GM18868 (cell line): ENCODE data around the gene SYNE3.

Source experiments
- ATAC-seq: cut with Tn5 transposase; IDR thresholded peaks from one replicate; pipeline ENCODE4 v1.9.1; 2021; ENCODE audit warnings: mild to moderate bottlenecking, moderate library complexity; ENCODE audit not compliant: unreplicated experiment

Gene SYNE3

DNA sequence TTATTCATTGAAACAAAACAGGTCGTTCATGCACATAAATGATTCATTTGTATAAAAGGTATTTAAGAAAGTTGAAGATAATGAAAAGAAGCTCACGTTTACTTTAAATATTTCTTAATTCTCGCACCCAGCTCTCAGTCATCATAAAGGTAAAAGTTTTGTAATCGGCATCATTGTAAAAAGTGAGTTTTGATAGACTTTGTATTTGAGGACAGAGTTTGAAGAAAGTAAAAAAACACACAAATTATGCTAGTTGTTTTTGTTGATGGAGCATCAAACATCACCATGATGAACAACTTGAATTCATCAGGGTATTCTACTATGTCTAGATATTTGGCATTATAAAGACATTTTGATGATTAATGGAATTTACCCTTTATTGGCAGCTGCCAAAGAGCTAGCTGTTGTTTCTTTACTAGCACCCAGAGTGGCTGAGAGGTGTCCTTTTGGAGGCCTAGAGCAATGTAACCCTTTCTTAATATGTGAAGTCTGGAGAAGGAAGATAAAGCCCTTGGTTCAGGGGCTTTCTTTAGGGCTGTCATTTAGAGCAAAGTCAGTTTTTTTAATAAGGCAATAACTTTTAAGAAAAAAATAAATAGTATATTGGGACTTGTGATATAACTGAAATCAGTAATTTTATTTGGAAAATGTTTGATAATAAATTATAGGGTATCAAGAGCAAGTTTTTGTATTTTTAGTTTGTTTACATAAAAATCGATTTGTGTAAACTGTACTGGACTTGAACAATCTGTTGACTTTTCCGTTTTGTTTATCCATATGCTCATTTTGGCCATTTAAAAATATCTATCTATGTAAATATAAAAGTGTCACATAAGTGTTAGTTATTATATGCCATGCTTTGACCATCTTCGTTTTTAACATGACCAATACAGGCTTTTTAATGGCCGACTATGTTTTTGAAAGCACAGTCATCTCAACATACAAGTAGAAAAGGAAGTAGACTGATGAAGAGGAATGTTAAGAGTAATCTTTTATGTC lies 25.8 kb upstream of the SYNE3 start:
- no peak for ATAC-seq

DNA sequence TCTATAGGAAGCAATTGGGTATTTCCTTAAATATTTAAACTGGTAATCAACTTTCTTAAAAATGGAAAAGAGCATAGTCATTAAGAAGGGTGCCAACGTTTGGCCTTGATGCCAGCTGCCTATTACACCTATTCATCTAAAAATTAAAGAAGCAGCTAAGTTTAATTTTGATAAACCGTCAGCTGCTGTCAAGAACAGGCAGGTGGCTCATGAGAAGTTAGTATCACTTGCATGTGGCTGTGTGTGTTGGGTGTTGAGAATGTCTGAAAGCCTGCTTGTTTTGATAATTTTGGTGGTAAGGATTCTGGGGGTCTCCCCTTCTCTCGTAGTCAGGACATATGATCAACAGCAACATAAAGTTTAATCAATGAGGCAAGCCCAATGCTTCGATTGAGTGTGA lies 24.9 kb upstream of the SYNE3 start:
- ATAC-seq, result no peak

DNA sequence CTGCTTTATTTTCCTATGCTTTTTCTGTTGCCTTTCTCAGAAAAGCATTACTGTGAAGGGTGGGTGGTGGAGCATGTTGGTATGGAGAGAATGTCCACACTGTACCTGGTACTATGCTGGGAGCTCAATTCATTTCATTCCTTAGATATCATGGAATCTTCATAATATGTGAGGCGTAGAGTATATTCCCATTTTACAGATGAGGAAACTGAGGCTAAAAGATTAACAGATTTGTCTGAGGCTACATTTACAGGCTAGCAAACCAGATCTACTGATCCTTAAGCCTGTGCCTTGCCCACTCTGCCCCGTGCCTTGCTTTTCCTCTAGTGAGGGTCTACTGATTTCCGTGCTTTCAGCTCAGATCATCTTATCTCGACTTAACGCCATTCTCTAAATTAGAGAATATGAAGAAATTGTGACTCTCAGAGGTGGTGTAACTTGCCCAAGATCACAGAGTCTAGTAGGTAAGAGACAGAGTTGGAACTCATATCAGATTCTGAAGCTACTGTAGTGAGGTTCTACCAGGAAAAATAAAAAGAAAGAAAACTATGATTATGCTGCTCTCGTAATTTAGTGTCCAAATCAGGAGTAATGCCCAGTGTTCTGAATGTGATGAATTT lies 23.9 kb upstream of the SYNE3 start:
- no peak for ATAC-seq

DNA sequence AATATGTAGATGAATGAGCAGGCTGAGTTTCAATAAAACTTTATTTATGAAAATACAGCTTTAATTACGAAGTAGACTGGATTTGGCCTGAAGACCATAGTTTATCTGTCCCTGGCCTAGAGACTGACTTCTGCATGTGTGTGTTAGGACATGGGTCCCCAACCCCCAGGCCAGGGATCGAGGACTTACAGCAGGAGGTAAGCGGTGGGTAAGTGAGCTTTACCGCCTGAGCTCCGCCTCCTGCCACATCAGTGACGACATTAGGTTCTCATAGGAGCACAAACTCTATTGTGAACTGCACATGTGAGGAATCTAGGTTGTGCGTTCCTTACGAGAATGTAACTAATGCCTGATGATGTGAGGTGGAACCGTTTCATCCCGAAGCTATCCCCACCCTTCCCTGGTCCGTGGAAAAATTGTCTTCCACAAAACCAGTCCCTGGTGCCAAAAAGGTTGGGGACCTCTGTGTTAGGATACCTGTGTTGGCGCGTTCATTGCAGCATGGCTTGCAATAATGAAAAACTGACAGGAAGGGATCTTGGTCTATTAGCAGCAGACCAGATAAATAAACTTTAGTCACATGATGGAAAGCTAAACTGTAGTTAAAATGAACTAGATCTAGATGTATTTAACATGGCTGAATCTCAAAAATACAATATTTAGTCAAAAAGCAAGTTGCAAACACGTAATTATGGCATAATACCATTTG lies 22.5 kb upstream of the SYNE3 start:
- ATAC-seq, result no peak

DNA sequence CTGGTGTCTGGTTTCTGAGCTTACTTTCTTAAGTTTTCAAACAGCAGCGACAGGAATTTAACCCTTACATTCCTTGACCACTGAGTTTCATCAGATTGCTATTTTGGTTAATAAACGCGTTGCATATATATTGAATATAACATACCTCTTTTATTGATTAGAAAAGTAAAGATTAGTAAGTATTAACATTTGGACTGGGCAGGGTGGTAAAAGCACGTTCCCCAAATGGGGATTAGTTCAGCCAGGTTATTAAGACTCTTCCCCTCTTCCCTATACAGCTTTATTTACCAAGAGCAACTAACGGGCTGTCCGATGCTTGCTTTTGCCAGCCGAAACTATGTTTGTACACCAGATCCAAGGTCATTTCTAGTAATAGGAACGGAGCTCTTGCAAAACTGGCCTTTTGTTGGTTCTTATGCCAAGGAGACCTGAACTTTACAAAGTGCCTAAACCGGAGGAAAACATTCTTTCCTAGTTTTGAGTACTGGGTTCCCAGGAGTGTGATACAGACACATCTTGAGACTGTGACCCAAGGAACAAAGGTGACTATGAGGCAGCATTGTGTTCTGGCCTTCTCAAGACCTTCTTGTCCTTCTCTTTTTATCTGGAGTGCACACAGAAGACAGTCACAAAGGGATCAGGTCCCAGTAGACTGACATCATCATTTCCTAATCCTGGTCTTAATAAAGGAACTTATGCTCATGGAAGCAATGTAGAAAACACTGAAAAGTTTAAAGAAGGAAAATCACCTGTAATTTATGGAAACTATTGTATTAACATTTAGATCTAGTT lies 21.0 kb upstream of the SYNE3 start:
- no peak for ATAC-seq

DNA sequence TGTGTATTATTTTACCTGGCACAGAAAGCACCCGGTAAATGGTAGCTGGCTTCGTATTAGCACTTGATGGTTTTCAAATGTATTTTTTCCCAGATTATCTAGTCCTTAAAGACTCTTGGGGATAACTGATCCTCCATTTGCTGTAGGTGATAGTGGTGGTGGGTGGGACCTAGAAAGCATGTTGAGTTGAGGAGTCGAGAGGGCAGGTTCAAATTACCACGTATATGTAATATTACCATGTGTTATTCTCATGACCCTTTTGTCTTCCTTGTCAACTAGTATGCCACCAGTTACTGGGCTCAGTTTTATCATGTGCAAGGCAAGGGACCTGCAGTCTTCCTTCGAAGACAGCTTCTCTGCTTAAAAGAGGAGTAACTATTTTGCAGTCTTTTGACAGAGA lies 20.2 kb upstream of the SYNE3 start:
- ATAC-seq, result no peak

DNA sequence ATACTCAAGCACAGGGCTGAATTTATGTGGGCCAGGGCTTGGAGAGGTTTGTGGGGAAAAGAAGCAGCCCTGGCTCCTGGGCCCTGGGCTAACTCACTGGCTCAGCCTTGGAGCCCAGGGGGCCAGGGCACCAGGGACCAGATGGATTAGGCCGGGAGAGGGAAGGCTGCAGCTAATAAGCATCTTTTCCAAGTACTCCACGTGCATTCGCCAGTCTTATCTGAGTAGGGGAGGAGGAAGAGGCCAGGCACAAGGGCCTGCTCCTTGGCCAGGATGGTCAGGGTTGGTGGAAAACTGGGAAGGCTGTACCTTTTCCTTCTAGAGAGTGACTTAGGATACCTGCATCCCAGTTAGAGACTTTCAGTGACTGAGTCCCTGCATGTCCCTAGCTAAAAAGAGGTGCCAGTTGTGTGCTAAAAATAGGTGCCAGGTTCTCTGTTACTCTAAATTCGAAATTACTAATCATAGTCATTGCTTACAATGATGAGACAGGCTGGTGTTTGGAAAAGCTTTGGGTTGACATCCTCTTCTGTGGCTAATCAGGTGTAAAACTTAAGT lies 19.7 kb upstream of the SYNE3 start:
- no peak for ATAC-seq

DNA sequence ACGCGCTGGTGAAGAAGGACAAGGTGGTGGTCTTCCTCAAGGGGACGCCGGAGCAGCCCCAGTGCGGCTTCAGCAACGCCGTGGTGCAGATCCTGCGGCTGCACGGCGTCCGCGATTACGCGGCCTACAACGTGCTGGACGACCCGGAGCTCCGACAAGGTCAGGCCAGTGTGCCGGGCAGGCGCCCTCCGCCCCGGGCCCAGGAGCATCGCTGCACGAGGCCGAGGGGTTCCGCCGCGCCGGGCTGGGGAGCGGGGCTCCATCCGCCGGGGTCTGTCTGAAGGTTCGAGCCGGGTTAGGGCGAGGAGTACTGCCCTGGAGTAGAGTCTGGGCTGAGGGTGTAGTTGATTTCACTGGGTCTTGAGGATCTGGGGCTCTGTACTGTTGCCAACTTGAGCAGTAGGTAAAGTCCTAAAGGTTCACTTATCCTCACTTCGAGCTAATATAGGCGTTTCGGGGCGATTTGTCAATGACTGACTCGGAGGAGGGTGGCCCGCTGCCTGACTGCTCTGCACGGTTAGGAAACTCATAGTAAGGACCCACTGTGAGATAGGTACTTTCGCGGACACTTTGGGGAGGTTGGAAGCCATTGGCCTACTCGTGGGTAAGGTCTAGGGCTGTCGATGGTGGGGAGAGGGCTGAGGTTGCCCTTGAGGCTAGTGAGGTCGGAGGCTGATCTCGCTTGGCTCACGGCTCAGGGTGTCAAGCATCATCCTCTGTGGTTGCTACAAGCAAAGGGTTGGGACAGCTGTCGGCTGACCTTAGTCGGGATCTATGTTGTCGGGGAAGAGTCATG lies 19.0 kb upstream of the SYNE3 start:
- no peak for ATAC-seq

DNA sequence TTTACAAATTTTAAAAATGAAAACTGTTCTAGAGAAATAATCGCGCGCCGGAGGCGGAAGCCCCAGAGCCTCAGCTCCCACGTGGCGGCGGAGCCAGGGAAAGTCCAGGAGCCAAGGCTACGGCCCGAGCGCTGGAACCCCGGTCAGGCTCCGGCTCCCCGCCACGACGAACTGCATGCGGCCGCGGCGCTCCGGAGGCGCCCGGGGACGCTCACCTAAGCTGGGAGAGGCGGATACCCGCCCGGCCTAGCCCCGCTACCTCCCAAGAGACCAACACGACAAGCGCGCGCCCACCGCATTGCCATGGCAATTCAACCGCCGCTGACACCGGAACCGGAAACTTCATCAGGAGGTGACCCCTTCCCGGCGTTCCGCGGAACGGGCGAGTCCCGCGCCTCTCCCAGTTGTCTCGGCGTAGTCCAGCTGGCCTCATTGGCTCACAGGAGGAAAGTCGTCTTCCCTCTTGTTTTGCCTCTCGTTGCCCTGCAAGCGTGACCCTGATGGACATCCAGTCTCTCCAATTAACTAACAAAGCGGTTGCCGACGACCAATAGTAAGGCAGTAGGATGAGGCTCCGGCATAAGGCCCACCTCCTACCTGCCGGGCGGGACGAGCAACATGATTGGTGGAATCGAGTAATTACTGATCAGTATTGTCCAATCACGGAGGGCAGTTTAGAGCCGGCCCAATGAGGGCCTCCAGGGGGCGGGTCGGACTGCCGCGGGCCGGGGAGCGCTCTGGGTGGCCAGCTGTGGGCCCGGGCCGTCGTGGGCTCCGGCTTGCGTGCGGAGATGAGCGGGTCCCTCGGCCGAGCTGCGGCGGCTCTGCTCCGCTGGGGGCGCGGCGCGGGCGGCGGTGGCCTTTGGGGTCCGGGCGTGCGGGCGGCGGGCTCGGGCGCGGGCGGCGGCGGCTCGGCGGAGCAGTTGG lies 18.1 kb upstream of the SYNE3 start, which contains the start of gene GLRX5:
Gene GLRX5, plus strand, starts transcription at position 752 of the 927 bp plus-strand sequence. Its CDS starts 40 bp downstream, at position 792.
- ATAC-seq, result peak; percentile 93

DNA sequence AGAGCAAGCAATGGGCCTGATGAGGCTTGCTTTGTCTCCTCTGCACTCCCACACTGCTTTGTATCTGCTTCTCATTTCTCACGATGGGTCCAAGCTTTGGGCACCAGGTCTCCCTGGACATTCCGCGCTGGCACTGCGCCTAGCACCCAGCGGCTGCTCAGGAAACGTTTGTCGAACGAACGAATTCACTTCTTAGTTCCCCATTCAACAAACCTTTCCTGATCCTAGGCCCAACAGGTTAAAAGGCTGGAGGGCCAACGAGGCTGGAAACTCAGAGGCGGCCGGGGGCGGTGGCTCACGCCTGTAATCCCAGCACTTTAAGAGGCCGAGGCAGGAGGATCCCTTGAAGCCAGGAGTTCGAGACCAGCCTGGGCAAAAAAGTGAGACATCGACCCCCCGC lies 17.4 kb upstream of the SYNE3 start:
- no peak for ATAC-seq

DNA sequence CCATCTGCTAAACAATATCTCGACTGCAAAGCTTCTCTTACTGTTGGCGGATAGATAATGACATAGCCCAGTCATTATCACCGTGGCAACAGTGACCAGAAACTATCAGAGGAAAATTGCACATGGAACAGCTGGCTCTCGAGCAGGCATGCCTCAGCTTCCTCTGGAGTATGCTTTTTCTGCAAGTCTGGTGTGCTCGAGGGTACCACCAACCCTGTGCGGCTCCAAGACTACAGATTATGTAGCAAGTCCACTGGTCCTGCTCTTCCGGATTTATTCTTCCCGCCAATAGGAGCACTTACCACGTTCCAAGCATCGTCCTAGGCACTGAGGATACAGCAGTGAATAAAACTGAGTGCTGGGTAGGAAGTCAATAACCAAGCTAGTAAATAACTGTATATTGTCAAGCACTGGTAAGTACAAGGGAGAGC lies 17.0 kb upstream of the SYNE3 start:
- ATAC-seq, result no peak

DNA sequence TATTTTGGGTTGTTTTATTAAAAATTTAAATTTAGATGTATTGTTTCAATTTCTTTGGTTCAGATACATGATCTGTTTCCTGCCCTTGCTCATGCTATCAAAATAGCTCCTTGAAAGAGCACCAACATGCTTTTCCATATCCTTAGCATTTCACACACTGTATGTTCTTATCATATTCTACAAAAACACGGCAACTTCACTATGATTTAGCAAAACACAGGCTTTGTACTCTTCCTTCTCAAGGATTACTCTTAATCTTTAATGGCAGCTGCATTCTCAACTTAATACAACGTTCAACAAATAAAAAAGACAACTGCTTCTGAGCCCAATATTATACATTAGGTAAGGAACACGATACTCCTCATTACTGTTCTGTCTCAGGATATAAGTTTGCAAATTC lies 15.5 kb upstream of the SYNE3 start:
- ATAC-seq, result no peak

DNA sequence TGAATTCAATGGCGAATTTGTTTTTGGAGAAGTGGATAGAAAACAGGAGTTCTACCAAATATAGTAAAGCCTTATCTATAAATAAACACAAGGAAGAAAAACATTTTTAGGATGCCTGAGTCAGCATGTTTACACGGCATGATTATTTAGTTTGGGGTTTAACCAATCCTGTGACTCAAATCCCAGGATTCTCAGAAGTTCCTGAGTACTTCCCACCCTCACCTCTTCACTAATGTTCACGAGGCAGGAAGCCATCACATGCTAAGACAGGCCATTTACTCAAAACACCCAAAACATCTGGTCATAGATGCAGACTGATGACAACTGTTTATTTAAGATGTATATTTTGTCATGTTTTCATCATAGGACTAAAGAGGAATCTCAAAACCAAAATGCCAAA lies 15.0 kb upstream of the SYNE3 start:
- no peak for ATAC-seq

DNA sequence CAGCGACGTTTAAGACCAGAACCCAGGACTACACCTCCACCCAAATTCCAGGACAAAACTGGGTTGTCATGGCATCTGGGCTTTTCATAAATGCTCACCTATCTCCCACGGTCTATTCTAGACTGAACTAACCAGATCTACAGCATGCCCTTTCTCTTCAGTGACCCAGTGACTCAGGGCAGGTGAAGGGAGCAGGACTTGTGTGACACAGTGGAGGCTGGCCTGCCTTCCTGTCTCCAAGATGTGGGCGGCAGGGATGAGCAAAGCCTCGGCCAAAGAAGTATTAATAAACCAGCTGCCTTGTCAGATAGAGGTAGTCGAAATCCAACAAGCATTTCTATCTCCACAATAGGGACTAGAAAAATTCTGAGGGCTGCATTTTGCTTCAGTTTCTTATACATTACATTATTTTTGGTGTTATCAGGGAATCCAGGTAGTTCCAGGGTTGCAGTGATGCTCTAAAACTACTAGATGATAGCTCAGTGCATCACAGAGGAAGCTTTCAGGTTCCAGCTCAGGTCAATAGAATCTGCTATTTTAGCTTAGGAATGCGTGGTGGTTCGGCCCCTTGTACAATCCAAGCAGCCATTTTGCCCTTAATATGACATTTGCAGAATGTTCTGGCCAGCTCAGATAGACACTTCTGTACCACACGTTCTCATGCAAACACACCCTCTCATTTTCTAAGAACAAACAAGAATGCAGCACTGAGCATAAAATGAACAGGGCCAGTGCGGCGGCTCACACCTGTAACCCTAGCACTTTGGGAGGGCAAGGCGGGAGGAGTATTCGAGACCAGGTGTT lies 14.2 kb upstream of the SYNE3 start:
- ATAC-seq, result no peak

DNA sequence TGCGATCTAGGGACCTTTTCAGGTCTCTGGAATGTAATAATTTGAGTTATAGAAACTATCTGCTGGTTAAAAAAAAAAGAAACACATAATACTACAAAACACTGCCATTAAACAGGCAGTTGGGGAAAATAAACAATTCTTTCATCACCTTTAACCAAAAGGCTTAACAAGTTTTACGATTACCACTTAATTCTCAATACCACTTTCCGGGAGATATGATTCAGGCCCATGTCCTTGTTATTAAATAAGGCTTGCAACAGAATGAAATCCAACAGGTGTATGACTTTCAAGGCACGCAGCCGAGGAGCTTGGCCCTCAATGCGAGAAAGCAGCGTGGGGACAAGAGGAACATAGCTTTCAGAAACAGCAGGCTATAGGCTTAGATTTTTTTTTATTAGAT lies 12.8 kb upstream of the SYNE3 start:
- no peak for ATAC-seq

DNA sequence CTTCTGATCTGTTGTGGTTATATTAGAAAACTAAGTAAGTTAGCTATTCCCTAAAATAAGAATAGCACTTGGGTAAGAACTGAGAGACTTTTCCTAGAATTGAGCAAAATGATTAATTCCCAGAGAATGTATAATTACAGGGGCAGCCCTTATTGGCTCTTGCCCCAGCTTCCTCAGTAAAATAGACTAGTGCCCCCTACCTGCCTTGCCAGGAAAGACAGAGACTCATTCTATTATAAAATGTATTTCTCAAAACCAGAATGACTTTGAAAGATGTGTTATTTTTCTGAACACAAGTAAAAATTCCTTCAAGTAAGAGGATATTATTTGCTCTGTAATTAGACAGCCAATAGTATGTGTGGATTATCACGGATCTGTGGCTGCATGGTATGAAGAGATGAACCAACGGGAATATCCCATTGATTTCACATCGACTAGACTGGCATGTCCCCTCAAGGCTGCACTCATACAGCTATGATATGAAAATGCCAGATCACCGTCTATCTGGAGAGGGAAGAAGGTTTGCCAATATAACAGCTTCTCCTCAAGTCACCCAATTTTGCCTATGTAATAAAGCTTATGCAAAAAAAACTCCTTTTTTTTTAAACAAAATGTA lies 11.0 kb upstream of the SYNE3 start:
- ATAC-seq, result no peak
